Esophagus mucosa (tissue), 1 donor: Measurements from ENCODE around the gene FAM3A. TPM values are rescaled to one million over a fixed set of nuclear protein-coding genes. Genes with fewer than 3 reads are reported as not detected.

ENCODE experiments used
- ATAC-seq: fragments of 200-7000 bp; cut with Tn5 transposase; one replicate; pipeline ENCODE4 v1.9.1; 2020
- total RNA-seq: library from RNA; stranded (reverse); gene quantifications from one replicate; pipeline ENCODE4 v1.2.4, GENCODE V29; 2023
- donor health status: DM: yes; HTN: yes; CAD: no.

FAM3A gene
- total RNA-seq, 1 donor from 2014 or later: 40.6 TPM

- peak; percentile 94 for ATAC-seq
These were observed 18.7 kb upstream of the FAM3A start for GRCh38 chrX:154534526-154535322.

GRCh38 chrX:154532690-154533089 is 16.7 kb upstream of the FAM3A start:
- ATAC-seq: no peak

- ATAC-seq: no peak
These were observed 15.6 kb upstream of the FAM3A start for GRCh38 chrX:154531626-154532025.

- ATAC-seq: no peak
These were observed 14.3 kb upstream of the FAM3A start for GRCh38 chrX:154530286-154530685.

GRCh38 chrX:154529206-154529612 is 13.2 kb upstream of the FAM3A start:
- ATAC-seq: no peak

GRCh38 chrX:154526901-154527675 is 11.1 kb upstream of the FAM3A start:
- ATAC-seq: peak; percentile 83

- peak; percentile 37 for ATAC-seq
These were observed 9.8 kb upstream of the FAM3A start for GRCh38 chrX:154525606-154526490.

- ATAC-seq: no peak
These were observed 3.4 kb upstream of the FAM3A start for GRCh38 chrX:154519389-154519788.

GRCh38 chrX:154517101-154517781 is 1.2 kb upstream of the FAM3A start:
- no peak for ATAC-seq

GRCh38 chrX:154516656-154517100 is 646 bp upstream of the FAM3A start:
- ATAC-seq: peak; percentile 2

GRCh38 chrX:154515090-154515965 is 704 bp downstream of the FAM3A start:
- ATAC-seq: peak; percentile 5

GRCh38 chrX:154513716-154514115 is 2.3 kb downstream of the FAM3A start:
- no peak for ATAC-seq

- ATAC-seq: no peak
These were observed 3.0 kb downstream of the FAM3A start for GRCh38 chrX:154512879-154513553.

GRCh38 chrX:154511761-154512160 is 4.3 kb downstream of the FAM3A start:
- no peak for ATAC-seq

- no peak for ATAC-seq
These were observed 6.6 kb downstream of the FAM3A start for GRCh38 chrX:154509455-154509854.

- ATAC-seq: no peak
These were observed 7.7 kb downstream of the FAM3A start for GRCh38 chrX:154508384-154508745.

GRCh38 chrX:154507673-154508383 is 8.2 kb downstream of the FAM3A start:
- no peak for ATAC-seq

- ATAC-seq: no peak
These were observed 9.3 kb downstream of the FAM3A start for GRCh38 chrX:154506483-154507332.

GRCh38 chrX:154505734-154506133 is 10.3 kb downstream of the FAM3A start:
- peak; percentile 79 for ATAC-seq
